Stimulated activated CD4-positive, alpha-beta T cell treated with anti-CD3 and anti-CD28 coated beads, Interleukin-15, amount 100 ng/mL, for 24 hours (primary cell): ENCODE data around the gene TYRP1.

Experiments
- DNase-seq: peaks from one replicate; pipeline ENCODE4 v3.0.0-alpha.2; 2020

Gene TYRP1

GRCh38 chr9:12698266-12698665 is 5.1 kb downstream of the TYRP1 start:
- no peak for DNase-seq

- no peak for DNase-seq
Measured at GRCh38 chr9:12698986-12699385, 5.8 kb downstream of the TYRP1 start.

DNA sequence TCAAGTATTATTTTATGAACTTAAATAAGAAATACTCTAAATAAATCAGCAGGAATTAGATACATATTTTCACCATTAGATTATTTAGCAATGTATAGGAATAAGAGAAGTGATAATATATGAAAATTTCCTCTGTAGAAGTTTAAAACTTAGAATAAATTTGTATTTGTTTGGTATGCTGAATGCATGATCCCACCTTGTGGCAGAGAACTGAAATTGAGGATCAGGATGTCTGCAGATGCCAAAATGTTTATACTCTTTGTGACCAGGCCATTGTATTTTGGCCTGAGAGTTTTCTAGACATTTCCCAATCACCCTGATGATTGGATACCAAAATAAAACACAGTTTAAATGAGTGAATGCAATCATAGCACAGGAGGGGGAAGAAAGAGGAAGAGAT is 6.3 kb downstream of the TYRP1 start:
- DNase-seq: no peak

- no peak for DNase-seq
Measured at GRCh38 chr9:12701126-12701525, 7.9 kb downstream of the TYRP1 start.

- DNase-seq: no peak
Measured at GRCh38 chr9:12702160-12702758, 9.1 kb downstream of the TYRP1 start.

DNA sequence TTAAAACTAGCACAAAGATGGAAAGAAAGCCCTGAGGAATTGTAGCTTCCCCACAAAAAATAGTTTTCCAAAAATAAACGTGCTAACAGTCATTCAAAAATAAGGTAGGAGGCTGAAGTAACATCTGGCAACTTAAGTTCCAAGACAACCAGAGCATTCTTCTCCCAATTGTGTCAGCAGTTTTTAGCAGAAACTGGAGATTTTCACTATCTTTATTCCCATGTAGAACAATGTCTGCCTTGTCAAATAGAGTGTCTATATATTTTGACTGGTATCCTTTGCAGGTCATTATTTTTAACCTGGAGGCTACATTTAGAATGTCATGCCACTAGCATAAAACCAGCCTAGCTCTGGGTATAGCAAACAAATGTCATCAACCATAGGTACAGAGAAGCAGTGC is 10.8 kb downstream of the TYRP1 start:
- no peak for DNase-seq

DNA sequence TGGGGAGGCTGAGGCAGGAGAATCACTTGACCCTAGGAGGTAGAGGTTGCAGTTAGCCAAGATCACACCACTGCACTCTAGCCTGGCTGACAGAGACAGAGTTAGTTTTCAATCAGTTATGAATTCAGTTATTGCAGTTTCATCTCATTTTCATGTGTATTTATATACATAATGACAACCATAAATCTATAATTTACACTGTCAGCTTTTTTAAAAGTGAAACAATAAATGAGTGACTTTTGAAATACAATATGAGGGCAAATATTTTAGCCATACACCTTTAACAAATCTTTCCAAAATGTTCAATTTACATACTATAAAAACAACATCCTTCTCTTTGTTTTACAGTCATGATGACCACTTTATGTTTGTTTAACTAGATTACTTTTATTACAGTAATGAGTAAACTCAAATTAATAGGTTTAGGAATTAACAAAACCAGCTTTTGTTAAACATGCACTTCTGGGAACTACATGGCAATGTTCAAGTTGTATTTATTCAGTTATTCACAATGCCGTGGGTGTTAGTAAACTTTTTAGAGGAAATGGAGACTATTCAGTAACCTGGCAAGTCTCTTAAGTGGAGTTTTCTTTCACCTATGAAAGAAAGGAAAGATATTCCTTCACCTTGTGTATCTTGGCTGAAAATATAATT is 12.7 kb downstream of the TYRP1 start:
- DNase-seq: no peak

DNA sequence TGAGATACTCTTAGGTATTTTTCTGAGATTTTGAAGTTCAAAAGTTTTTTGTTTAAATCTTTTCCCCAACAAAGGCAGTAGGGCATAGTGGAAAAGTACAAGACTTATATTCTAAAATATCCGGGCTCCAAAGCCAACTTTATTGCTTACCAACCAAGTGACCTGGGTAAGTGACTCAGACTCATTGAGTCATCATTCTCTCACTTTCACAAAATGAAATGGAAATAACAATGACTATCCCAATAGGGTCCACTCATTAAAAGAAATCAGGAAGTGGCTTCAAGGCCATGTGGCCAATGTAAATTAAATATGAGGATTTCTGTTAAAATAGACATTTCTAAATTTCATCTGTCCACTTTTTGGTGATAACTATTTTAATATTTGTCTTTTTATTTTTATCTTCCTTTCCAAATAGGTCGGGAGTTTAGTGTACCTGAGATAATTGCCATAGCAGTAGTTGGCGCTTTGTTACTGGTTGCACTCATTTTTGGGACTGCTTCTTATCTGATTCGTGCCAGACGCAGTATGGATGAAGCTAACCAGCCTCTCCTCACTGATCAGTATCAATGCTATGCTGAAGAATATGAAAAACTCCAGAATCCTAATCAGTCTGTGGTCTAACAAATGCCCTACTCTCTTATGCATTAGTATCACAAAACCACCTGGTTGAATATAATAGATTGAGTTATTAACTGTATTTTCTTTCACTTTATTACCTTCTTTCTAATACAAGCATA is 15.5 kb downstream of the TYRP1 start:
- DNase-seq: no peak

DNA sequence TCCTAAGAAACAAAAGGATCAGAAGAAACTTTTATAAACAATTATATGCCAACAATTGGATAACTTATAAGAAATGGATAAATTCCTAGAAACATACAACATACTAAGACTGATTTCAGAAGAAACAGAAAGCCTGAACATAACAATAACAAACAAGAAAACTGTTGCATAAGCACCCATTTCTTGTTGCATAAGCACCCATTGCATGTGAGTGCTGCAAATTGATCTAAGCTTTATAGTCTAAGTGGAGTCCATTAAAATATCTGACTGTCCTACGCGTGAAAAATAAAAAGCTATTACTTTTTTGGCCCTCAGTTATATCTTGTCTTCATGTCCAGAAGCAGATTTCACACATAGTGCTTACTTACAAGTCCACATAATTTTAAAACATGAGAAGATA is 19.3 kb downstream of the TYRP1 start:
- no peak for DNase-seq

GRCh38 chr9:12715268-12715667 is 22.1 kb downstream of the TYRP1 start:
- no peak for DNase-seq

DNA sequence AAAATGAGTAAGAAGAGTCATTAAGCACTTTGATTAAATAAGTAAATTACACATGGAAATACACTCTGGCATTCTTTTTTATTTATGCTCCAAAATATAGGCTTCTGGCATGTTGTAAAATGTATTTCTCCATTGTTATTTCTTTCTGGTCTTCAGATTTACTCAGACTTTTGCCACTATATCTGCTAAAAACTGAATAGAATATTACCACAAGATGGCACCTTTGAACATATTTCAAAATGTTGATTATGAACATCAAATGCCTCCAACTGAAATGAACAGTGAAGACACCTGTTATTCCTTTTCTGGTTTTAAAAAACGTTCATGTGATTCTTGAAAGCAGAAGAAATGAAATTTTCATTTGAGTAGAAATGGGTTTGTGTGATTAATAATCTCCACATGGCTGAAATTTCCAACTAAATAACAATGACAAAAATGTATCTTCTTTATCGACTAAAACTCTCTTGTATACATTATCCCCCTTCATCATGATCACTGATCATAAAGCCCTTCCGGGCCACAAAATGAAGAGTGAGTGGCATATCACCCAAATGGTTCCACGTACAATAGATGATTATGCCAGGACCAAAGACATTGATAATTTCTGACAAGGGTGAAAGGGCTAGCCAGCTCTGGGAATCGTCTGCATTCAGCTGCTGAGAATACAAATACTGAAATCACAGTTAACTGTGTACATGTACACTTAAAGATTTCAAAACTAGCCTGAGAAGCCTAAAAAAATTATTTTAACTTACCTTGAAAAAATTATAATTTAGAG is 23.8 kb downstream of the TYRP1 start:
- DNase-seq: no peak

DNA sequence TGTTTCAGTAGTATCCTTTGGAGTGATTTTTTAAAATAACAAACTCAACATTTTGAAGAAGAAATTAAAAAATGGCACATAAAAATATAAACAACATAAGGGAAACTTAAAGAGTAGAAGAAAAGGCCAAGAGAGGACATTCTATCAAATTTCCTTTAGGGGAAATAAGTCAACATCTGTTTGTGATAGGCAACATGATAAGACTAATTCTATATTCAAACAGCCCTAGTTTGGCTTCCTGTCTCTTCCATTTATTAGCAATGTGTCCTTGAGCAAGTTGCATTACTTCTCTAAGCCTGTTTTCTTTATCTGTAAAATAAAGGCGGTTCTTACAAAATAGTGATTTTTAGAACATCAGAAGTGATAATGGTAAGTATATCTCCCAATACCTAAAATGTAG is 24.7 kb downstream of the TYRP1 start:
- DNase-seq: no peak

- no peak for DNase-seq
Measured at GRCh38 chr9:12718482-12719026, 25.4 kb downstream of the TYRP1 start.

DNA sequence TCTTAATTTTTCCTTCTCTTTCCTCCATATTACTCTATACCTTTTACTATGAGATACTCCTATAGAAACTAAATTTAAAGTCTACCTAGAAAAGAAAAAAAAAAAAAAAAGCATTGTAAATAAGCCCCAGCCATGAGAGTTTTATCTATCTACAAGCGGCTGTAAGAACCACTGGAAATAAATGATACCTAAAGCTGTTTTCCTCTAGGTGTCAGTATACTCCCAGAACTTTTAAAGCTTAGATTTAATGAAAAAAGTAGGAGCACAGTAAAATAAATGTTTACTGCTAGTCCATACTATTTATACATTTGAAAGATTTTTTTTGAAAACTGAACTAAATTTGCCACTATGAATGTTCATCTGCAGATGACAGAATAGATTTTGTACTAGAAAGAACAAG is 26.2 kb downstream of the TYRP1 start:
- DNase-seq: no peak

- no peak for DNase-seq
Measured at GRCh38 chr9:12720551-12720950, 27.4 kb downstream of the TYRP1 start.

DNA sequence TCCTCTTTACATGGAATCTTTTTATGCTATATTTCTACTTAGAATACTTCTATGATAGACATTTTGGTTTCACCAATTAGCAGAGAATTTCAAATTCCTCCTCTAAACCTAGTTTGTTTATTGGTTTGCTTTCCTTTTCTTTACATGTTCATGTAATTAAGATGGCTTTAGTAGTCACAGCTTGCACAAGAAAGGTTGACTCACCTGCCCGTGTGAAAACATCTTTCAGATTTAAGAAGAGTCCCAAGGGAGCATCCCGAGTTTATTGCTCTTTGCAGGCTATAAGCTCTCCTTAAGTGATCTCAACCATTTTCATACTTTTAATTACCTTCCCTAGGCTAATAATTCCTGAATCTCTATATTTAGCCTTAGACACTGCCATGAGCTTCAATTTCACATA is 28.9 kb downstream of the TYRP1 start:
- no peak for DNase-seq

GRCh38 chr9:12723409-12724028 is 30.3 kb downstream of the TYRP1 start:
- DNase-seq: no peak

- DNase-seq: no peak
Measured at GRCh38 chr9:12726795-12727194, 33.6 kb downstream of the TYRP1 start.

GRCh38 chr9:12730198-12730597 is 37.0 kb downstream of the TYRP1 start:
- DNase-seq: no peak

- no peak for DNase-seq
Measured at GRCh38 chr9:12730927-12731326, 37.7 kb downstream of the TYRP1 start.

DNA sequence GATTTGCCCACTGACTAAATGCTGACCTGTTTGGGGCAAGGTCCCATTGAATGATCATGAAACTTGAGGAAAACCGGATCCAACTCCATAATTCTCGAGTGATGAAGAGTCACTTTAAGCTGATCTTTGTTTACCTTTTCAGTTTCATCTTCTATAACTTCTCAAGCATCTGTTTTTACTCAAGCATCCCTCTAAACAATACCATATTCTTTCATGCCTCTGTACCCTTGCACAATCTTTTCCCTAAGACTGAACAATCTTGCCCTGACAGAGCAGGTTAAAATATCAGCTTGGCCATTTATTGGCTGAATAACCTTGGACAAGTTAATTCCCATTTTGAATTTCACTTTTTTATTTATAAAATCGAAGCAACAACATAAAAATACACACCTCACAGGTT is 39.8 kb downstream of the TYRP1 start:
- DNase-seq: no peak

GRCh38 chr9:12735665-12736064 is 42.5 kb downstream of the TYRP1 start:
- no peak for DNase-seq

DNA sequence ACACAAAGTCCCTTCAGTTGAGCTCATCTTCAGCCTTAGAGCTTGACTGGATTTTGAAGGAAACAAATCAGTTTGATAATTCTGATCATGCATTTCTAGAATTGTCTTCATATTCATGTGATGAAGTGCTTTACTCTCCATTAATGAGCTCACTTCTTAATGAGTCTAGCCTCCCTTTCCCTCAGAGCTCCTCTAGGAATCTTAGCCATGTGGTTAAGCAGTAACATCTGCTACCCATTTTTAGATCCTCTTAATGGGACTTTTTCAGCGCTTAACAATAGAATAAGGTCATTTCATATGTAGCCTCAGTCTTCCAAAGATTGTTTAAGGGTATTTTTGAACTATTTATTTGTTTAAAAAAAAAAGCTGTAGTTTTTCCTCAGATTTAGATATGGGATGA is 44.7 kb downstream of the TYRP1 start:
- DNase-seq: no peak
